NCI-H345 (cell line): ENCODE data around the gene UGGT1.

ENCODE experiments used
- DNase-seq: peaks from one replicate; lab custom pipeline; 2025; lab: John Stamatoyannopoulos, UW

The UGGT1 gene

GRCh38 chr2:128217671-128218070 lies 126.7 kb downstream of the UGGT1 start:
- no peak for DNase-seq

GRCh38 chr2:128219891-128220290 lies 128.9 kb downstream of the UGGT1 start:
- DNase-seq = no peak

- no peak for DNase-seq
Observed at GRCh38 chr2:128227862-128228261, 136.9 kb downstream of the UGGT1 start.

DNA sequence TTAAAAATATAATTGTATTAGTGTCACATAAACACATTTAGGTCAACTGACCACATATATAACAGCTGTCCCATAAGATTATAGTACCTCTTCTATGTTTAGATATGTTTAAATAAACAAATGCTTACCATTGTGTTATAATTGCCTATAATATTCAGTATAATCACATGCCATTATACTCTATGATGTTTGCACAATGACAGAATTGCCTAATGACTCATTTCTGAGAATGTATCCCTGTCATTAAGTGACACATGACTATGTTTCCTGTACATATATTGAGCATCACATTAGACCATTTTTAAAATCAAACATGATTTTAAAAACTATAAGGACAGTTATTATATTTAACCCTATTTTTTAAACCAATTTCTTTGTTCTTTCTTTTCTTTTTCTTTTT lies 137.9 kb downstream of the UGGT1 start:
- DNase-seq = no peak

- DNase-seq = peak; percentile 86
Observed at GRCh38 chr2:128232965-128233789, 142.2 kb downstream of the UGGT1 start.

DNA sequence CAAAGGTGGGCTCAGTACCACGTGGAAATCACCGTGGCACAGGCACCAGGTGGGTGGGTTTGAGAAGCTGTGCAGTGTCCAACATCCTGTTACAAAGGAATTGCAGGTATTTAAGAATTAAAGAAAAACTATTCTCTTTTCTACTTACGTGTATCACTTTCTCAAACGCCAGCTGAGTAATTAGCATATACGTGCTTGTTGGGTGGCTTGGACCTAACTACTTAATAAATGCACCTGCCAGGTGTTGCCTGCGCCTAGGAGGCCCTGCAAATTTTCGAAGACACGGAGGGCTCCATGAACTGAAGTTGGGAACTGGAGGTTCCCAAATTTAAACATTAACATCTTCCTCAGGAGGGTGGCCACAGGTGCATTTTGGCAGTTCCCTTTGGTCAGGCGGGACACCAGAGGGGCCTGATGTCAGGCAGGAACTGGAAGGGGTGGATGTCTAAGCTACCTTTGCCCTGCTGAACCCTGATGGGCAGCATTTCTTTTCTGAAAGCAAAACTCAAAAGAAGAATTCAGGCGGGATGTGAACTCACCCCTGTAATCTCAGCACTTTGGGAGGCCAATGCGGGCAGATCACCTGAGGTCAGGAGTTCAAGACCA lies 142.9 kb downstream of the UGGT1 start:
- peak; percentile 44 for DNase-seq

DNA sequence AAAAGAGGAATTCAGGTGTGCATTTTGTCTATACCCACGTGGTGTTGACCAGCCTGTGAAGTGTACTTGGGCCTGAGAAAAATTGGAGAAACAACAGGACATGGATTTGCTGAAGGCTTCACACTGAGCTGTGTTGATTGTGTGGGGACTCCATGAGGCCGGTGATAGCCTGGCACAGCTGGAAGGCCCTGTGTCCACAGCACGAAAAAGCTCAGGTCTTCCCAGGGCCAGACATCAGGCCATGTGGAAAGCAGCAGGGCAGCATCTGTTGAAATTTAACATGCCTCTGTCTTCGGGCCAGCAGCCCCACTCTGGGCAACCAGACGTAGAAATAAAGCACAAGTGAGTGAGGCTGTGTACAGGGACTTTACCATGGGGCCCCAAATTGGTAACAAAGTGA lies 143.6 kb downstream of the UGGT1 start:
- peak; percentile 68 for DNase-seq

DNA sequence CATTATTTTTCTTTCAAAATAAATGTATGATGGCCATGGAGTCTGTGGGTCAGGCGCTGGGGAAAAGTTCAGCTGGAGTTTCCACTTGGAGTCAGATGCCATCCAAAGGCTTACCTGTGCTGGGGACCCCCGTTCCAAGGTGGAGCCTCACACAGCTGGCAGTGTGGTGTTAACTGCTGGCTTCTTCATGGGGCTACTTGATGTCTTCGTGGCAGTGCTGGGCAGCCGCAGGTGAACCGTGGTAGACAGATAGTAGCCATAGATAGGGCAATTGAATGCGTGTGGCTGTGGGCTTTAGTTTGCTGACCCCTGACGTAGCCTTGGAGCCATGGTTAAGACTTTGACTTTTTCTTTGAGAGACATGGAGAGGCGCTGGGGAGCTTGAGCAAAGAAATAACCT lies 144.6 kb downstream of the UGGT1 start:
- DNase-seq = no peak

DNA sequence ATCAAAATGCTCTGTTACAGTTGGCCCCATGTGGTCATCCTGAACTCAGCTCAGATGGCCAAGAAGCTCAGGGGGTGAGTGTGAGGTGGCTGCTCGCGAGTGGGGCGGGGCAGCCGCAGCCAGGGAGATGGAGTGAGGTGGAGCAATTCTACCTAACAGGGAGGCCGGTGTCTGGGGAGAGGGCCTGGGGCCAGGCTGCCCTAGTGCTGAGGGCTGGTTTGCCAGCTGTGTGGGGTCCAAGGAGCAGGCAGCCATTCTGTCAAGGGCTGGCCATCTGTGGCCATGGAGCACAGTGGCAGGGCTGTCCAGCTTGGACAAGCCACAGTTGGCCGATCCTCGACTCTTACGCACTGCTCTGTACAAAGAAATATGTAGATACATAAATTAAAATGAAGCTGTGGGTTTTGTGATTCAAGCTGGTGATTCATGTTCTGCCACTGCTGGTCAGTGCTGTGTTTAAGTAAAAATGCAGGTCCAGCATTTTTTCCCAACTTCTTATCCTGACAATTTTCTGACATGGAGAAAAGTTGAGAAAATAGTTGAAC lies 145.6 kb downstream of the UGGT1 start:
- DNase-seq = no peak

DNA sequence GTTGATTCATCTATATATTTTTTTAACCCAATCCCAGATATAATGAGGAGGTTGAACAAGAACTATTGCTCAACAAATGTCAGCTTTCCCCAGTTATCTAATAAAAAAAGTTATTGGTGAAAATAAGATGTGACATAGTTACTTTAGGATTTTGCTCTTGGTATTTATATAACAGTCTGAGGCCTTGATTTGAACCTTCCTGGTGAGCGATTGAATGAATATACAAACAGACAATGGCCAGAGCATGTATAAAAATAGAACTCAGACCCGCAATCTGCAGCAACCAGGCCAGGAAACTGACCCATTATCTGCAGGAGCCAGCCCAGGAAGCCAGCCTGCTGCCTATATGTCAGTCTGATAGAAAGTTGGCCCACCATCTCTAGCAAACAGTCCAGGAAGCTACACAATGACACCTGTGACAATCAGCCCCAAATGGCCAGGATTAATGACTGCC lies 146.1 kb downstream of the UGGT1 start:
- DNase-seq = no peak

DNA sequence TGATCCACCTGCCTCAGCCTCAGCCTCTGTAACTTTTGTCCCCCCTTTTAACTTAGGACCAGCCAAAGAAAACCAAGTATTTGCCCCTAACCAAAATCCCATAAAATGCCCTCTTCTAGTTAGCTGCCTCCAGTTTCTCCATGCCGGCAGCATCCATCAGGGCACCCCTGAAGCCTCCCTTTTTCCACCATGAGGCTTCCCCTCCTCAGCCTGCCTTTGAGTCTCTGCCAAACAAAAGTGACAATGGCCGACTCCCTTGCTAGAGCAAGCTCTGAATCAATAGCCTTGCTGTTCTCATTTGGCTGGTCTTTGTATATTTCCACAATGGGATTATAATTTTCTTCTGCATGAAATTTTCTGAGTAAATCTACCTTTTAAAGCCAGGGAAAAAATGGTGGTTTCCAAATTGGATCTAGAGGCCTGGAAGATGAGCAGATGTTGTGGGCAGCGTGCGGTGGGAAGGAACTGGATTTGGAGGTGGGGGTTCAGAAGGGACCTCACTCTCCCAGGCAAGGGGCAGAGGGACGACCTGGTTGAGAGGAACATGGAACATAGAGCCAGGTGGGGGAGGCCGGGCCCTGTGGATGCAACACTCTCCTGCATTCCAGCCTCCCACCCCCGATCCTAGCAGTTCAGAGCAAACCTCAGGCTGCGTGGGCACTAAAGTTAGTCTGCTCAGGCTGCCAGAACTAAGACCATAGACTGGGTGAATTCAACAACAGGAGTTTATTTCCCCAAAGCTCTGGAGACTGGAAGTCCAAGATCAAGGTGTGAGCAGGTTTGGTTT lies 147.1 kb downstream of the UGGT1 start:
- DNase-seq = no peak

- no peak for DNase-seq
Observed at GRCh38 chr2:128241896-128242295, 150.9 kb downstream of the UGGT1 start.
